Renal cortex interstitium (tissue), 11 donors: ENCODE data around the gene TCFL5. TPM values are rescaled to one million over a fixed set of nuclear protein-coding genes. Genes with fewer than 3 reads are reported as not detected.

ENCODE experiments used
- DNase-seq, 11 donors: peaks; one replicate each; pipeline ENCODE4 v3.0.0-alpha.2; 2013; ENCODE audit warnings: low read depth in 9 of 11, low spot score in 4 of 11; ENCODE audit errors: extremely low read depth in 1 of 11
- polyA plus RNA-seq, 3 donors: library from polyadenylated mRNA; unstranded; fragments of 120-200 nt; gene quantifications; one replicate each; pipeline ENCODE4 v1.2.1, GENCODE V29; 2013; ENCODE audit not compliant: insufficient read length in 3 of 3

Gene TCFL5
- polyA plus RNA-seq, 3 donors = 12.1 to 15.6 (median 12.8) TPM

GRCh38 chr20:62845416-62846160 is 16.0 kb downstream of the TCFL5 start:
- DNase-seq = no peak

- no peak for DNase-seq
These were observed 17.4 kb downstream of the TCFL5 start for GRCh38 chr20:62844182-62844581.

DNA sequence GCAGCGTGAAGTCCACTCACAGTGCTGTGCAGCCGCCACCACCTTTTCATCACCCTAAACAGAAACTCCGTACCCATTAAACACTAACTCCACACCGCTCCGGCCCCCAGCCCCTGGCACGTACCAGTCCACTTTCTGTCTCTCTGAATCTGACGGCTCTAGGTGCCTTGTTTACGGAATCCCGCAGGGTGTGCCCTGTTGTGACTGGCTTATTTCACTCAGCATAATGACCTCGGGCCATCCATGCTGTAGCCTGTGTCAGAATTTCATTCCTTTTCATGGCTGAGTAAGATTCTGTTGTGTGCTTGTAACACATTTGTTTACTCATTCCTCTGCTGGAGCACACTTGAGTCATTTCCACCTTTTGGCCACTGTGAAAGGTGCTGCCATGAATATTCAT is 18.0 kb downstream of the TCFL5 start:
- no peak for DNase-seq

DNA sequence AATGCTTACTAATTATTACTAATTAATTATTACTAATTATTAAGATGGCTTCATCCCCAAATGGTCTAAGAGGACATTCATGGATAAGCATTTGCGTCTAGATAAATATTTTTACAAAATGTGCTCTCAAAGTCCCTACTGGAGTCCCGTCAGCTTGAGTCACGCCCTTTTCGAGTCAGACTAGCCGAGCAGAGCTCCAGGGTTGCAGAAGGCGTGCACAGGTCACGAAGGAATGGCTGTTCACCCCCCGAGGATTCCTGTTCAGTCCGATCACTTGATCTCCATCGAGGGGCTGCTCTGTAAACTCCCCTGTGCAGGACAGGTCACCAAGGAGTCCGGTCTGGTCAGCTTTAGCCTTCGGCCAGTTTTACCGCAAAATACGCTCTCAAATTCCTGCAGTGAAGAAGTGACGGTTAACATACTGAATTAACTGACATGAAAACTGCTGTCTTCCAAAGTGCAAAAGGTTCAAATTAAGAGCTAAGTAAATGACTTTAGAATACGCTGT is 19.9 kb downstream of the TCFL5 start:
- no peak for DNase-seq

- no peak for DNase-seq
These were observed 21.1 kb downstream of the TCFL5 start for GRCh38 chr20:62840244-62841197.

DNA sequence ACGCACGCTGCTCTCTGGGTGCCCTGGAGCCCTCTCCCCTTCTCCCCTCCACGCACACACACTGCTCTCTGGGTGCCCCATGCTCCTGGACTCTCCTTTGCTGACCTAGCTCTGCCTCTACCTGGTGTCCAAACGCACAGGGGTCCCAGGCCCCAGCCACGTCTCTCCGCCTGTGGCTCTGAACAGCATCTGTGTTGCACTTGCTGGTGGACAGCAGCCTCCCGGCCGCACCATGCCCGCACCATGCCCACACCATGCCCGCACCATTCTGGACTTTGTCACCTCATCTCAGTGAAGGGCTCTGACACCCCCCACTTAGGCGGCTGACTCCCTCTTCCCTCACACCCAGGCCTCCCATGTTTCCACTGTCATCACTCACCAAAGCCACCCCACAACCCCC is 21.8 kb downstream of the TCFL5 start:
- no peak for DNase-seq

DNA sequence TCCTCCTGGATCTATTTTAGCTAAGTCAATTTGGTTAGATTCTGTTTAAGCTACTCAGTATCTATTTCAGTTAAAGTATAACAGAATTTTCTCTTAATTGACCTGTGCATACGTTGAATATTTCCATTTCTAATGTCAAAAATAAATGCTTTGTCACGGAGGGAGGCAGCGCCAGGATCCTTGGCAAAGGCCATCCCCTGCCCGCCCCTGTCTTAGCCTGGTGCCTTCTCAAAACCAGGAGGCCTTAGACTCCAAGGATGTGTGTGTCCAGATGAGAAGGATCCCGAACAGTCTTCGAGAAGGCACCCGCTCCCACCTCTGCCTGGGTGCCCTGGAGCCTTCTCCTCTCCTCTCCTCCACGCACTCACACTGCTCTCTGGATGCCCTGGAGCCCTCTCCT is 22.4 kb downstream of the TCFL5 start:
- DNase-seq = no peak

DNA sequence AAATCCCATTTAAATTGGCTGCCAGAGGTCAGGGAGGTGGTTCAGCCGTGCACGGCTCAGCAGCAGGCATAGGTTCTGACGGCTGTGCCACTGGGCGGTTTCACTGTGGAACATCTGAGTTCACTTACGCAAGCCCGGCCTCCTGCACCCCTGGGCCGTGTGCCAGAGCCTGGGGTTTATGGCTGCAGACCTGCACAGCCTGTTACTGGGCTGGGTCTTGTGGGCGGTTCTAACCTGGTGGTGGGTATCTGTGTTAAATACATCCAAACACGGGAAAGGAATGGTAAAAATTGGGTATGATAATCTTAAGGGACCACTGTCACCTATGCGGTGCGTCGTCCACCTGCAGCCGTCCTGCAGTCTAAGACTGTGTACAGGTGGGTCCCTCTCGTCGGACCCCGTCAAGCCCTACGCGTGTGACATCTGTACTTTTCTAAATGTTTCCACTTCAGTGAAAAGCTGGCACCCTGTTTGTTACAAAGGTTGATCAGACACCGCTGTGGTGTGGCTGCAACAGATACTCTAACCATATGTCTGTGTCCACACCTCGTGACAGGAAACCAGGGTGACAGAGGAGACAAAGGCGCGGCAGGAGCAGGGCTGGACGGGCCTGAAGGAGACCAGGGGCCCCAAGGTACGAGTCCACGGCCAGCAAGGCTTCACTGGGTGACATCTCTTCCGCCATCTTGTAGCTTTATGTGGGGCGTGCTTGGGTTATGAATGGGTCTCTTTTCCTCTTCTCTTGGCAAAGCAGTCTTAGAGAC is 23.3 kb downstream of the TCFL5 start:
- no peak for DNase-seq

- DNase-seq = no peak
These were observed 23.9 kb downstream of the TCFL5 start for GRCh38 chr20:62837790-62838127.

DNA sequence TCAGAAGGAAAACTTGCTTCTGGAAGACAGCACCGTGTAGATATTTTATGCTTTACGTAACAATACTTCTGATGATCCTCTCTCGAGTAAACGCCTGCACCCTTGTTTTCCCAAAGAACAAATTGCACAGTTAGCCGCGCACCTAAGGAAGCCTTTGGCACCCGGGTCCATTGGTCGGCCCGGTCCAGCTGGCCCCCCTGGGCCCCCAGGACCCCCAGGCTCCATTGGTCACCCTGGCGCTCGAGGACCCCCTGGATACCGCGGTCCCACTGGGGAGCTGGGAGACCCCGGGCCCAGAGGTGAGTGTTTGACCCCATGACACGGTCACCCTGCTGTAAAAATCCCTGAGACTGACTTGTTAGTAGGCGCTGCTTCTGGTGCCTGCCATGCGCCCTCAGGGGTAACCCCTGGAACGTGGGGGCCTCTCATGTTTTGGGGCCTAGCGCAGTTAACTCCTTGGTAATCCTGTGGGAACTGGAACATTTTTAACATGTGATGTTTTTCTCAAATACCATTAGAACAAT is 24.6 kb downstream of the TCFL5 start:
- no peak for DNase-seq

- no peak for DNase-seq
These were observed 25.4 kb downstream of the TCFL5 start for GRCh38 chr20:62835931-62836861.

GRCh38 chr20:62834967-62835730 is 26.5 kb downstream of the TCFL5 start:
- DNase-seq = no peak

- no peak for DNase-seq
These were observed 28.7 kb downstream of the TCFL5 start for GRCh38 chr20:62832951-62833391.

GRCh38 chr20:62832212-62832922 is 29.3 kb downstream of the TCFL5 start:
- no peak for DNase-seq

- no peak for DNase-seq
These were observed 29.8 kb downstream of the TCFL5 start for GRCh38 chr20:62831854-62832211.

GRCh38 chr20:62831361-62831788 is 30.2 kb downstream of the TCFL5 start:
- no peak for DNase-seq

GRCh38 chr20:62830821-62831220 is 30.8 kb downstream of the TCFL5 start:
- no peak for DNase-seq
